GM12891 (cell line): ENCODE measurements around the gene AQP5.

Experiments used
- PAX5 ChIP-seq: IDR thresholded peaks from 2 replicates; pipeline ENCODE4 v1.6.1; 2011; ENCODE audit warnings: low read length, moderate library complexity, mild to moderate bottlenecking; ENCODE audit not compliant: insufficient read depth, severe bottlenecking
- POLR2A ChIP-seq: IDR thresholded peaks from 2 replicates; pipeline ENCODE4 v1.6.1; 2011; ENCODE audit warnings: low read depth, low read length, control low read depth
- POLR2AphosphoS5 ChIP-seq: IDR thresholded peaks from 2 replicates; pipeline ENCODE4 v1.6.1; 2011; ENCODE audit warnings: low read depth, low read length, control low read depth
- SPI1 ChIP-seq: IDR thresholded peaks from 2 replicates; pipeline ENCODE4 v1.6.1; 2011; ENCODE audit warnings: low read depth, low read length, control low read depth
- TAF1 ChIP-seq: IDR thresholded peaks from 2 replicates; pipeline ENCODE4 v1.6.1; 2011; ENCODE audit warnings: low read depth, low read length, control low read depth

DNA sequence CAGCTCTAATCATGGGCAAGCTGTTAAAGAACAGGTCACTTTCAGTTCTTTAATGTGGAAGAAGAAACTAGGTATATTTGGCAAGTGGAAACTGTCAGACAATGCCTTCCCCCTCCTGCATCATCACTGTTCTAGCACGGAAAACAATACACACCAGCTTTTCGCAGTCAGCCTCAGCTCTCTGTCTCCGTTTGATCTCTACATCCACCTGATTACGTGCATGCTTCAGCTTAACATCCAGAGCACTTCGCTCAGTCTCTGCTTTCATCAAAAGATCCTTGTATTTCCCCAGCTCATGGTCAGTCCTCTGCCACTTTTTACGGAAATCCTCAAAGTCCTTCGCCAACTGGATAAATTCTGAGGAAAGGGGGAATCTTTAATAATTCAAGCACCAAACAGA is 44.6 kb downstream of the AQP5 start:
- TF ChIP-seq POLR2A (no peak), TAF1 (no peak), POLR2AphosphoS5 (no peak), SPI1 (peak; percentile 27; the same call in 1 of the 2 replicates), PAX5 (no peak)
